A673 (cell line): ENCODE data around the gene TMPRSS6. TPM values are rescaled to one million over a fixed set of nuclear protein-coding genes. Genes with fewer than 3 reads are reported as not detected.

Source experiments
- BruUV-seq: library from RNA; stranded (reverse); fragments of 400-500 nt; replicated peaks from 2 replicates; lab custom pipeline; 2021; lab: Mats Ljungman, UMichigan
- CTCF ChIA-PET: fragments of 300-600 bp; sonication (Branson Sonifier 250); formaldehyde crosslinking; loops from one replicate; lab custom pipeline; 2022; ENCODE audit warnings: antibody characterized with exemption; lab: Charles Lee
- POLR2A ChIA-PET: fragments of 300-600 bp; sonication (Branson Sonifier 250); formaldehyde crosslinking; loops from one replicate; lab custom pipeline; 2022; ENCODE audit warnings: antibody characterized with exemption; ENCODE audit not compliant: low non-redundant PET; lab: Charles Lee
- DNase-seq: peaks from one replicate; pipeline ENCODE4 v3.0.0-alpha.2; 2015; ENCODE audit warnings: low spot score
- H3K27ac ChIP-seq: fragments of 200-600 bp; sonication (generic); 2 replicates; pipeline ENCODE4 v1.5.1; 2016; ENCODE audit warnings: mixed run types, low read depth, mild to moderate bottlenecking, mixed read lengths, antibody characterized with exemption, low read length; ENCODE audit not compliant: poor library complexity, severe bottlenecking
- H3K27me3 ChIP-seq: fragments of 200-600 bp; sonication (generic); replicated peaks from 2 replicates; pipeline ENCODE4 v1.6.1; 2017; ENCODE audit warnings: mixed run types, low read depth, mild to moderate bottlenecking, mixed read lengths, antibody characterized with exemption, low read length; ENCODE audit not compliant: insufficient read depth, poor library complexity
- H3K36me3 ChIP-seq: fragments of 200-600 bp; sonication (generic); 2 replicates; pipeline ENCODE4 v1.6.1; 2016; ENCODE audit warnings: mixed run types, mild to moderate bottlenecking, mixed read lengths, antibody characterized with exemption, low read length; ENCODE audit not compliant: insufficient read depth, poor library complexity, severe bottlenecking
- H3K4me1 ChIP-seq: fragments of 200-600 bp; sonication (generic); 2 replicates; pipeline ENCODE4 v1.6.1; 2017; ENCODE audit warnings: mixed run types, mild to moderate bottlenecking, mixed read lengths, antibody characterized with exemption, low read length; ENCODE audit not compliant: insufficient read depth, poor library complexity, severe bottlenecking
- H3K4me3 ChIP-seq: fragments of 200-600 bp; sonication (generic); 2 replicates; pipeline ENCODE4 v1.5.1; 2016; ENCODE audit warnings: low read depth, mixed run types, mild to moderate bottlenecking, mixed read lengths, low read length; ENCODE audit not compliant: poor library complexity, severe bottlenecking
- H3K9me3 ChIP-seq: fragments of 200-600 bp; sonication (generic); 2 replicates; pipeline ENCODE4 v1.6.1; 2016; ENCODE audit warnings: mixed run types, low read depth, mild to moderate bottlenecking, mixed read lengths, antibody characterized with exemption, low read length; ENCODE audit not compliant: poor library complexity, severe bottlenecking
- CTCF ChIP-seq: fragments of 300-800, 200-600 bp; sonication (generic); conservative IDR thresholded peaks from 2 replicates; pipeline ENCODE4 v1.5.1; 2017; ENCODE audit warnings: low read depth, mild to moderate bottlenecking, antibody characterized with exemption, low read length, moderate library complexity, mixed read lengths
- EZH2 ChIP-seq: fragments of 200-600 bp; sonication (generic); IDR thresholded peaks from 2 replicates; pipeline ENCODE4 v1.6.1; 2017; ENCODE audit warnings: borderline replicate concordance, low read depth, mild to moderate bottlenecking, mixed read lengths, antibody characterized with exemption, low read length; ENCODE audit not compliant: poor library complexity, severe bottlenecking
- intact Hi-C: fragments of 100-400 bp; cut with micrococcal nuclease; formaldehyde crosslinking; loops from one replicate; pipeline ENCODE4 v1.10.0; 2022; ENCODE audit not compliant: unreplicated experiment
- total RNA-seq: library from RNA; stranded (reverse); gene quantifications from 2 replicates; pipeline ENCODE4 v1.2.3, GENCODE V29; 2021

The TMPRSS6 gene
- total RNA-seq, 1 experiment from 2014 or later, result not detected

- ChIA-PET CTCF (no interaction called here), POLR2A (no interaction called here)
- TF ChIP-seq EZH2 (no peak), CTCF (no peak)
- intact Hi-C loops, result no loop called here
- Histone ChIP-seq H3K4me3 (no peak overlapping the region), H3K4me1 (no peaks in the 10 kb centered on the region), H3K36me3 (no peaks in the 10 kb centered on the region), H3K27me3 (peaks cover 23% of the 10 kb centered on the region), H3K27ac (no peak overlapping the region), H3K9me3 (no peaks in the 10 kb centered on the region)
- no peak for DNase-seq
- no TSS peak for BruUV-seq
These were observed 40.7 kb downstream of the TMPRSS6 start for GRCh38 chr22:37068859-37069258.

GRCh38 chr22:37067428-37067827, 42.1 kb downstream of the TMPRSS6 start:
- POLR2A ChIA-PET, result no interaction called here
- no peak for TF ChIP-seq EZH2
- TF ChIP-seq CTCF, result no peak
- peaks cover 23% of the 10 kb centered on the region for H3K27me3 ChIP-seq
- DNase-seq, result no peak
- no TSS peak for BruUV-seq
- no peaks in the 10 kb centered on the region for H3K4me1 ChIP-seq
- CTCF ChIA-PET, result no interaction called here
- H3K36me3 ChIP-seq, result no peaks in the 10 kb centered on the region
- H3K27ac ChIP-seq, result no peak overlapping the region
- H3K9me3 ChIP-seq, result no peaks in the 10 kb centered on the region
- no peak overlapping the region for H3K4me3 ChIP-seq
- intact Hi-C loops, result no loop called here

- Histone ChIP-seq H3K4me3 (no peak overlapping the region), H3K27me3 (peaks cover 23% of the 10 kb centered on the region), H3K4me1 (no peaks in the 10 kb centered on the region), H3K9me3 (no peaks in the 10 kb centered on the region), H3K36me3 (no peaks in the 10 kb centered on the region), H3K27ac (no peak overlapping the region)
- BruUV-seq, result no TSS peak
- intact Hi-C loops, result no loop called here
- ChIA-PET POLR2A (interaction anchor here (0.6 kb wide), 1 partner anchor 219 kb away, joined by 18 read pairs; no protein-coding TSS in a partner anchor), CTCF (no interaction called here)
- TF ChIP-seq EZH2 (no peak), CTCF (no peak)
- no peak for DNase-seq
These were observed 43.6 kb downstream of the TMPRSS6 start for GRCh38 chr22:37065961-37066360.
